GM21619 (cell line): Measurements from ENCODE around the gene RAX2.

Source experiments
- ATAC-seq: cut with Tn5 transposase; IDR thresholded peaks from one replicate; pipeline ENCODE4 v1.9.1; 2021; ENCODE audit not compliant: unreplicated experiment

Gene RAX2

GRCh38 chr19:3801412-3802096 lies 29.5 kb upstream of the RAX2 start:
- no peak for ATAC-seq

- ATAC-seq = no peak
Measured at GRCh38 chr19:3800996-3801395, 29.0 kb upstream of the RAX2 start.

- ATAC-seq = no peak
Measured at GRCh38 chr19:3798137-3798536, 26.1 kb upstream of the RAX2 start.

- no peak for ATAC-seq
Measured at GRCh38 chr19:3796358-3796757, 24.3 kb upstream of the RAX2 start.

GRCh38 chr19:3793799-3794198 lies 21.8 kb upstream of the RAX2 start:
- no peak for ATAC-seq

GRCh38 chr19:3792114-3792513 lies 20.1 kb upstream of the RAX2 start:
- ATAC-seq = no peak

GRCh38 chr19:3790941-3791340 lies 18.9 kb upstream of the RAX2 start:
- ATAC-seq = no peak

- no peak for ATAC-seq
Measured at GRCh38 chr19:3790209-3790734, 18.2 kb upstream of the RAX2 start.

- no peak for ATAC-seq
Measured at GRCh38 chr19:3788996-3789778, 17.2 kb upstream of the RAX2 start.

GRCh38 chr19:3785938-3786824 lies 14.2 kb upstream of the RAX2 start, which contains the start of gene MATK:
TSS of gene MATK (minus strand) at chr19:3786381. CDS start at chr19:3785135, 1,246 bp downstream.
- ATAC-seq = no peak

GRCh38 chr19:3785451-3785937 lies 13.5 kb upstream of the RAX2 start:
- no peak for ATAC-seq

GRCh38 chr19:3784607-3785450 lies 12.8 kb upstream of the RAX2 start:
- ATAC-seq = no peak

GRCh38 chr19:3783660-3784584 lies 11.9 kb upstream of the RAX2 start:
- no peak for ATAC-seq

GRCh38 chr19:3782903-3783302 lies 10.9 kb upstream of the RAX2 start:
- no peak for ATAC-seq

- ATAC-seq = no peak
Measured at GRCh38 chr19:3782330-3782729, 10.3 kb upstream of the RAX2 start.

GRCh38 chr19:3781603-3782002 lies 9.6 kb upstream of the RAX2 start:
- no peak for ATAC-seq

- ATAC-seq = no peak
Measured at GRCh38 chr19:3780786-3781304, 8.8 kb upstream of the RAX2 start.

GRCh38 chr19:3778899-3779723 lies 7.1 kb upstream of the RAX2 start:
- no peak for ATAC-seq
